ENCODE measurements around the gene GORASP2. TPM values are rescaled to one million over a fixed set of nuclear protein-coding genes. Genes with fewer than 3 reads are reported as not detected.

GORASP2 gene
- total RNA-seq, 2 donors from 2014 or later: 51.6 to 65.0 TPM

GRCh38 chr2:170930991-170931266 is 1.9 kb downstream of the GORASP2 start:
- Mint-ChIP-seq H3K4me3 (peak overlapping the region; percentile 100), H3K4me1 (peaks cover 25% of the 10 kb centered on the region), H3K27ac (peak overlapping the region; percentile 99), H3K9me3 (no peaks in the 10 kb centered on the region), H3K36me3 (ENCODE audit: low read depth) (peaks cover 61% of the 10 kb centered on the region), H3K27me3 (no peaks in the 10 kb centered on the region)
- ATAC-seq (replicated peaks): no peak

GRCh38 chr2:170932166-170932565 is 3.1 kb downstream of the GORASP2 start:
- peaks cover 72% of the 10 kb centered on the region for H3K36me3 Mint-ChIP-seq (ENCODE audit: low read depth)
- no peak for ATAC-seq (replicated peaks)
- no peaks in the 10 kb centered on the region for H3K9me3 Mint-ChIP-seq
- peaks cover 17% of the 10 kb centered on the region for H3K4me1 Mint-ChIP-seq
- no peaks in the 10 kb centered on the region for H3K27me3 Mint-ChIP-seq
- no peak overlapping the region for H3K27ac Mint-ChIP-seq
- H3K4me3 Mint-ChIP-seq: peak overlapping the region; percentile 100

GRCh38 chr2:170932948-170933347 is 3.9 kb downstream of the GORASP2 start:
- H3K27me3 Mint-ChIP-seq: no peaks in the 10 kb centered on the region
- H3K27ac Mint-ChIP-seq: no peak overlapping the region
- no peak for ATAC-seq (replicated peaks)
- no peaks in the 10 kb centered on the region for H3K9me3 Mint-ChIP-seq
- H3K4me3 Mint-ChIP-seq: no peak overlapping the region
- H3K4me1 Mint-ChIP-seq: peaks cover 17% of the 10 kb centered on the region
- H3K36me3 Mint-ChIP-seq (ENCODE audit: low read depth): peaks cover 80% of the 10 kb centered on the region

DNA sequence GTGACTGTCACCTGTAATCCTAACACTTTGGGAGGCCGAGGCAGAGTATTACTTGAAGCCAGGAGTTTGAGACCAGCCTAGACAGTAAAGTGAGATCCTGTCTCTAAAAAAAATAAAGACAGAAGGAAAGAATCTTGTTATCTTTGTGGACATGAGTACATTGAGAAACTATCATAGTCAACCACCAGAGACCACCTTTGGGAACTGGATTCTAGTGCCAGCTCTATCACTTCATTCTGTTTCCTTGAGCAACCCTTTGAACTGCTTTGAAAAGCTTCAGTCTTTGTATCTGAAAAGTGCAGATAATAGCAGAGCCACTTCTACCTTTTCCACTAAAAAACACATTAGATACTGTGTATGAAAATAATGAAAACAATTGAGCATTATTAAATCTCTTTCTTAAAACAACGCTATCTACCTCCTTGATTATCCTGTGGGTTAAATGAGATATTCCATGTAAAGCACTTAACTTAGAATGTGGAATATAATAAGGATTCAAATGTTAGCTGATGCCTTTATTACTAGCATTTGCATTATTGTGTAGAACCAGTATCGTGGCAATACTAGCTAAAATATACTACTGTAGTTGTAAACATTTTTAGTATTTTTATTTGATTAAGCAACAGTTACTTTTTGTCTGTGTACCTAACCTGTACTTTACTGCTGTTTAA is 8.8 kb downstream of the GORASP2 start:
- Mint-ChIP-seq H3K36me3 (ENCODE audit: low read depth) (peaks cover 84% of the 10 kb centered on the region), H3K27ac (no peak overlapping the region), H3K9me3 (no peaks in the 10 kb centered on the region), H3K27me3 (no peaks in the 10 kb centered on the region), H3K4me3 (no peak overlapping the region), H3K4me1 (peaks cover 25% of the 10 kb centered on the region)
- no peak for ATAC-seq (replicated peaks)

- no peaks in the 10 kb centered on the region for H3K27me3 Mint-ChIP-seq
- H3K27ac Mint-ChIP-seq: no peak overlapping the region
- peaks cover 31% of the 10 kb centered on the region for H3K4me1 Mint-ChIP-seq
- no peak for ATAC-seq (replicated peaks)
- no peaks in the 10 kb centered on the region for H3K9me3 Mint-ChIP-seq
- H3K36me3 Mint-ChIP-seq (ENCODE audit: low read depth): peaks cover 64% of the 10 kb centered on the region
- no peak overlapping the region for H3K4me3 Mint-ChIP-seq
Measured at GRCh38 chr2:170940066-170940465, 11.0 kb downstream of the GORASP2 start.

DNA sequence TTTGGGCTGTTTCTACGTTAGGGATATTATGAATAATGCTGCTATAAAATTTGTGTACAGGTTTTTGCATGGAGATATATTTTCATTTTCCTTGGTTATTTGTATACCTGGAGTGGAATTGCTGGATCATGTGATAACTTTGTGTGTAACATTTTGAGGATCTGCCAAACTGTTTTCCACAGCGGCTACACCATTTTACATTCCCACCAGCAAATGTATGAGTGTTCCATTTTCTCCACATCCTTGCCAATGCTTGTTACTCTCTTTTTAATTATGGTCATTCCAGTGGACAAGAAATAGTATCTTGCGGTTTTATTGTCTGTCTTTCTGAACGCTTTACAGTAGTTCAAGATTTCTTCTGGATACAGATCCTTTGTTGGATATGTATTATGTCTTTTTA is 13.6 kb downstream of the GORASP2 start:
- Mint-ChIP-seq H3K27ac (no peak overlapping the region), H3K36me3 (ENCODE audit: low read depth) (peaks cover 48% of the 10 kb centered on the region), H3K9me3 (no peaks in the 10 kb centered on the region), H3K4me1 (peaks cover 38% of the 10 kb centered on the region), H3K27me3 (no peaks in the 10 kb centered on the region), H3K4me3 (no peak overlapping the region)
- ATAC-seq (replicated peaks): no peak

DNA sequence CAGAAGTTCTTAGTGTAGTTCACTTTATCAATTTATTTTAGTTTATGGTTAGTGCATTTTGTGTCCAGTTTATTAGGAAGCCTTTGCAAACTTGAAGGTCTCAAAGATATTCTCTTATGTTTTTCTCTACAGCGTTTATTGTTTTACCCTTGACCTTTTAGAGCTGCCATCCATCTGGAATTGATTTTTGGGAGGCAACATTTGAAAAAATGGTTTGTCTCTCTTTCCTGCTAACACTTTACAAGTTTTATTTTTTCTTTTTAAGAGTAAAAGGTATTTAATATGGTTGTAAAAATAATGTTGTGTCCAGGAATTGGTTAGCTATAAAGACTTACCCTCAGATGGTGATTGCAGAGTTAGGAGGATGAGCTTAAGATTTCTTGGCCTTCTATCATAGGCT is 14.0 kb downstream of the GORASP2 start:
- Mint-ChIP-seq H3K27me3 (no peaks in the 10 kb centered on the region), H3K4me3 (no peak overlapping the region), H3K4me1 (peaks cover 36% of the 10 kb centered on the region), H3K27ac (no peak overlapping the region), H3K36me3 (ENCODE audit: low read depth) (peaks cover 48% of the 10 kb centered on the region), H3K9me3 (no peaks in the 10 kb centered on the region)
- ATAC-seq (replicated peaks): no peak

GRCh38 chr2:170943596-170943995 is 14.5 kb downstream of the GORASP2 start:
- Mint-ChIP-seq H3K27me3 (no peaks in the 10 kb centered on the region), H3K27ac (no peak overlapping the region), H3K4me3 (no peak overlapping the region), H3K4me1 (peaks cover 34% of the 10 kb centered on the region), H3K36me3 (ENCODE audit: low read depth) (peaks cover 46% of the 10 kb centered on the region), H3K9me3 (no peaks in the 10 kb centered on the region)
- no peak for ATAC-seq (replicated peaks)

- Mint-ChIP-seq H3K27ac (peak overlapping the region; percentile 63), H3K4me1 (peaks cover 33% of the 10 kb centered on the region), H3K36me3 (ENCODE audit: low read depth) (peaks cover 47% of the 10 kb centered on the region), H3K4me3 (no peak overlapping the region), H3K9me3 (no peaks in the 10 kb centered on the region), H3K27me3 (no peaks in the 10 kb centered on the region)
- ATAC-seq (replicated peaks): no peak
Measured at GRCh38 chr2:170944545-170944944, 15.5 kb downstream of the GORASP2 start.

GRCh38 chr2:170949415-170949814 is 20.4 kb downstream of the GORASP2 start:
- no peak overlapping the region for H3K4me3 Mint-ChIP-seq
- no peak for ATAC-seq (replicated peaks)
- peaks cover 8% of the 10 kb centered on the region for H3K4me1 Mint-ChIP-seq
- H3K27me3 Mint-ChIP-seq: no peaks in the 10 kb centered on the region
- no peaks in the 10 kb centered on the region for H3K9me3 Mint-ChIP-seq
- H3K36me3 Mint-ChIP-seq (ENCODE audit: low read depth): peaks cover 72% of the 10 kb centered on the region
- no peak overlapping the region for H3K27ac Mint-ChIP-seq

DNA sequence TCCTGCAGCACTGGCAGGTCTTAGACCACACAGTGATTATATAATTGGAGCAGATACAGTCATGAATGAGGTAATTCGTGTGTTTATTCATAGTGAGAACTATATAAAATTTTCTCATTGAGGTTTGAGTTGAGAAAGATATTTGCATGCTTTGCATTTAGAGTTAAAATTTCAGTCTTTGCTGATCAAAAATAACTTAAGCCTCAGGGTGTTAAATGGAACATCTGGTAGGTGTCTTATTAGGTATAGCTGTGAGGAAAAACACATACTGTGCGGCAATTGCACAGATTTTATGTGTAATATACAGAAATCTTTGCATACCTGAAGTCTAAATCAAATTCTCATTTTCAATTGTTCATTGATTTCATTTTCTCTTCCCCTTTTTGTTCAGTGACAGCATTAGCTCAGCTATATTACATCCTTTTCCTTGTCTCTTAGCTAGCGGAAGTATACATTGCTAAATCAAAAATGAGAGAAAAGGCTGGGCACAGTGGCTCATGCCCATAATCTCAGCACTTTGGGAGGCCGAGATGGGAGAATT is 21.2 kb downstream of the GORASP2 start:
- peak; percentile 47 for ATAC-seq (replicated peaks)
- Mint-ChIP-seq H3K36me3 (ENCODE audit: low read depth) (peaks cover 81% of the 10 kb centered on the region), H3K27ac (no peak overlapping the region), H3K9me3 (no peaks in the 10 kb centered on the region), H3K27me3 (no peaks in the 10 kb centered on the region), H3K4me3 (no peak overlapping the region), H3K4me1 (peaks cover 8% of the 10 kb centered on the region)

DNA sequence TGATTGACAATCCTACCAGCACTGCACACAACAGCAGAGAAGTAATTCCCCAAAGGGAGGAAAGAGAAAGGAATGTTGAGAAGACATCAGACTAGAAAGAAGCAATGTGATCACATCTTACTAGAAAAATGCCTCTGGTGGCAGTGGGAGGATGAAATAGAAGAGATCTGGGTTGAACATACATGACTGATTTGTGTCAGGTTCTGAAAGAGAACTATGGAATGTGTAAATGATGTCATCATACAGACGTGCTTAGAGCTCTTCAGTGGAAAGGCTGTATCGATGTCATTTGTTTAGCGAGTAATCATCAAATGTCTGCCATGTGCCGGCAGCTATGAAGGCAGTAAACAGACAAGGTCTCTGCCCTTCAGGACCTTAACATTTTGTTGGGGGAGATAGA is 24.9 kb downstream of the GORASP2 start:
- no peaks in the 10 kb centered on the region for H3K9me3 Mint-ChIP-seq
- H3K27ac Mint-ChIP-seq: peak overlapping the region; percentile 68
- H3K27me3 Mint-ChIP-seq: no peaks in the 10 kb centered on the region
- H3K4me3 Mint-ChIP-seq: no peak overlapping the region
- H3K4me1 Mint-ChIP-seq: no peaks in the 10 kb centered on the region
- H3K36me3 Mint-ChIP-seq (ENCODE audit: low read depth): peaks cover 100% of the 10 kb centered on the region
- ATAC-seq (replicated peaks): no peak

DNA sequence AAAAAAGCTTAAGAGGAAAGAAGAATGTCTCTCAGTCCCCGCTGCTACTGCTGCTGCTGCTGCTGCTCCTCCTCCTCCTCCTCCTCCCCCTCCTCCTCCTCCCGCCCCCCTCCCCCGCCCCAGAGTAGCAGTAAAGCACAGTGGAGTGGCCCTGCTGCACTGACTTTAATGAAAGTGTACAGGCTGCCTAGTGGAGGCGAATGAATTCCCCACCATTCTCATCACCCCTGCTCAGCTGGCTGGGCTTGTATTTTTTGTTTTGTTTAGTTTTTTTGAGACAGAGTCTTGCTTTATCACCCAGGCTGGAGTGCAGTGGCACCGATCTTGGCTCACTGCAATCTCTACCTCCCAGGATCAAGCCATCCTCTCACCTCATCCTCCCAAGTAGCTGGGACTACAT is 34.3 kb downstream of the GORASP2 start:
- no peak overlapping the region for H3K4me3 Mint-ChIP-seq
- H3K4me1 Mint-ChIP-seq: no peaks in the 10 kb centered on the region
- no peak for ATAC-seq (replicated peaks)
- H3K27ac Mint-ChIP-seq: no peak overlapping the region
- peaks cover 98% of the 10 kb centered on the region for H3K36me3 Mint-ChIP-seq (ENCODE audit: low read depth)
- H3K27me3 Mint-ChIP-seq: no peaks in the 10 kb centered on the region
- no peaks in the 10 kb centered on the region for H3K9me3 Mint-ChIP-seq

- Mint-ChIP-seq H3K4me1 (no peaks in the 10 kb centered on the region), H3K27ac (no peak overlapping the region), H3K9me3 (no peaks in the 10 kb centered on the region), H3K4me3 (no peak overlapping the region), H3K27me3 (no peaks in the 10 kb centered on the region), H3K36me3 (ENCODE audit: low read depth) (peaks cover 83% of the 10 kb centered on the region)
- ATAC-seq (replicated peaks): no peak
Measured at GRCh38 chr2:170965446-170966225, 36.6 kb downstream of the GORASP2 start.
